Measurements from ENCODE around the gene KCNJ10.

The KCNJ10 gene

GRCh38 chr1:160105155-160105554 is 35.2 kb upstream of the KCNJ10 start:
- no peak overlapping the region for H3K4me2 ChIP-seq (ENCODE audit: low read length)
- H3K79me2 ChIP-seq (ENCODE audit: control insufficient read depth, low read length), result no peaks in the 10 kb centered on the region
- H3K27me3 ChIP-seq (ENCODE audit: control insufficient read depth, low read length), result no peaks in the 10 kb centered on the region
- no peak overlapping the region for H3K4me3 ChIP-seq (ENCODE audit: low read length)
- no peak overlapping the region for H3K27ac ChIP-seq (ENCODE audit: low read depth, low read length)
- TF ChIP-seq CTCF (IDR thresholded peaks at IDR 0.05; ENCODE audit: low read depth, low read length, poor library complexity, severe bottlenecking) (no peak), EZH2phosphoT487 (IDR thresholded peaks at IDR 0.05; ENCODE audit: borderline replicate concordance, low read length) (no peak)
- H3K36me3 ChIP-seq (ENCODE audit: control insufficient read depth, low read length), result no peaks in the 10 kb centered on the region
- peaks cover 14% of the 10 kb centered on the region for H3K4me1 ChIP-seq (ENCODE audit: control insufficient read depth, low read length)
- no peaks in the 10 kb centered on the region for H3K9me3 ChIP-seq (ENCODE audit: control insufficient read depth, insufficient read depth, low read length)
- no peaks in the 10 kb centered on the region for H3K9me2 ChIP-seq (replicated peaks; ENCODE audit: control insufficient read depth, low read length)
- H3F3A ChIP-seq (ENCODE audit: control insufficient read depth, insufficient read depth), result 0 out of 2 replicates have a peak, but pooled peaks cover 4% of the 10 kb centered on the region
- no peaks in the 10 kb centered on the region for H4K20me1 ChIP-seq (ENCODE audit: control insufficient read depth, insufficient read depth, low read depth, low read length)

- Histone ChIP-seq H3K27ac (ENCODE audit: low read depth, low read length) (no peak overlapping the region), H3K9me3 (ENCODE audit: control insufficient read depth, insufficient read depth, low read length) (no peaks in the 10 kb centered on the region), H3K4me1 (ENCODE audit: control insufficient read depth, low read length) (peaks cover 17% of the 10 kb centered on the region)
Observed at GRCh38 chr1:160104486-160104885, 34.5 kb upstream of the KCNJ10 start.

DNA sequence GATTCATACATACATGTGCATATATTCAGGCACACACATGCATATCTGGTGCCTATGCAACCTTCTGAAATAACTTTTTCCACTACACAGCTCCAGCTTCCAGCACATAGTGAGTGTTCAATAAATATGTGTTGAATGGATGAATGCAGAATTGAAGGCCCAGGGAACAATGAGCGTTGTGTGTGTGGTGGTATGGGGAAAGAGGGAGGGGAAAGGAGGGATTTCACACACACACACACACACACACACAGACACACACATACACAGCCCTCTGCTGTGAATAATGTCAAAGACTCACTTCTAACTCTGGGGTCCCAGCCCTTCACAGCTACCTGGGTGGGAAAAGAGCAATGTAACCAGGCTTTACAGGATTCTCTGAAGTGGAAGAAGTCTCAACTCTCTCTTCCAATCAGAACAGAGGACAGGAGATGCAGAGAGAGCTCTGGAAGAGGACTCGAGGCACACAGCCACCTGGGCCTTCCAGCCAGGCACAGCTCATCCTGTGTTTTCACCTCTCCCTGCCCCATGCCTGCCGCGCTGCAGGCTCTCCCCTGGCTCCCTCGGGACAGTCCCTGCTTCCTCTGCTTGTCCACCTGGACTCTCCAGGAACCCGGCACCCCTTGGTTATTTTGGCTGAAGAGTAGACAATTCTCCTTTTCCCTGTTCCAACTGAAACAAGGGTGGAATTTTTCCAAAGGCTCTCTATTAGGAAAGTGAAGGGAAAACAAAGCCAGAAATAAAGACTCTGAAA is 33.9 kb upstream of the KCNJ10 start:
- H3K4me2 ChIP-seq (ENCODE audit: low read length), result no peak overlapping the region
- TF ChIP-seq CTCF (IDR thresholded peaks at IDR 0.05; ENCODE audit: low read depth, low read length, poor library complexity, severe bottlenecking) (no peak), EZH2phosphoT487 (IDR thresholded peaks at IDR 0.05; ENCODE audit: borderline replicate concordance, low read length) (no peak)
- H3K4me3 ChIP-seq (ENCODE audit: low read length), result no peak overlapping the region
- H3K79me2 ChIP-seq (ENCODE audit: control insufficient read depth, low read length), result no peaks in the 10 kb centered on the region
- no peaks in the 10 kb centered on the region for H3K27me3 ChIP-seq (ENCODE audit: control insufficient read depth, low read length)
- no peaks in the 10 kb centered on the region for H3K36me3 ChIP-seq (ENCODE audit: control insufficient read depth, low read length)
- no peak overlapping the region for H3K27ac ChIP-seq (ENCODE audit: low read depth, low read length)
- no peaks in the 10 kb centered on the region for H3K9me2 ChIP-seq (replicated peaks; ENCODE audit: control insufficient read depth, low read length)
- 0 out of 2 replicates have a peak, but pooled peaks cover 4% of the 10 kb centered on the region for H3F3A ChIP-seq (ENCODE audit: control insufficient read depth, insufficient read depth)
- H4K20me1 ChIP-seq (ENCODE audit: control insufficient read depth, insufficient read depth, low read depth, low read length), result no peaks in the 10 kb centered on the region
- H3K9me3 ChIP-seq (ENCODE audit: control insufficient read depth, insufficient read depth, low read length), result no peaks in the 10 kb centered on the region
- peaks cover 23% of the 10 kb centered on the region for H3K4me1 ChIP-seq (ENCODE audit: control insufficient read depth, low read length)

More at GRCh38 chr1:160104486-160104885, 34.5 kb upstream of the KCNJ10 start:
- no peaks in the 10 kb centered on the region for H3K9me2 ChIP-seq (replicated peaks; ENCODE audit: control insufficient read depth, low read length)
- 0 out of 2 replicates have a peak, but pooled peaks cover 4% of the 10 kb centered on the region for H3F3A ChIP-seq (ENCODE audit: control insufficient read depth, insufficient read depth)
- H3K27me3 ChIP-seq (ENCODE audit: control insufficient read depth, low read length), result no peaks in the 10 kb centered on the region
- H3K4me2 ChIP-seq (ENCODE audit: low read length), result no peak overlapping the region
- TF ChIP-seq EZH2phosphoT487 (IDR thresholded peaks at IDR 0.05; ENCODE audit: borderline replicate concordance, low read length), result no peak
- TF ChIP-seq CTCF (IDR thresholded peaks at IDR 0.05; ENCODE audit: low read depth, low read length, poor library complexity, severe bottlenecking), result no peak
- H3K36me3 ChIP-seq (ENCODE audit: control insufficient read depth, low read length), result no peaks in the 10 kb centered on the region
- H4K20me1 ChIP-seq (ENCODE audit: control insufficient read depth, insufficient read depth, low read depth, low read length), result no peaks in the 10 kb centered on the region
- no peaks in the 10 kb centered on the region for H3K79me2 ChIP-seq (ENCODE audit: control insufficient read depth, low read length)
- H3K4me3 ChIP-seq (ENCODE audit: low read length), result no peak overlapping the region
